ENCODE results near the gene PDLIM1. TPM values are rescaled to one million over a fixed set of nuclear protein-coding genes. Genes with fewer than 3 reads are reported as not detected.

Gene PDLIM1
- polyA plus RNA-seq, 1 donor (not counting 4 experiments of a cell fraction or from before 2014, with no cell fraction given): 298 TPM

DNA sequence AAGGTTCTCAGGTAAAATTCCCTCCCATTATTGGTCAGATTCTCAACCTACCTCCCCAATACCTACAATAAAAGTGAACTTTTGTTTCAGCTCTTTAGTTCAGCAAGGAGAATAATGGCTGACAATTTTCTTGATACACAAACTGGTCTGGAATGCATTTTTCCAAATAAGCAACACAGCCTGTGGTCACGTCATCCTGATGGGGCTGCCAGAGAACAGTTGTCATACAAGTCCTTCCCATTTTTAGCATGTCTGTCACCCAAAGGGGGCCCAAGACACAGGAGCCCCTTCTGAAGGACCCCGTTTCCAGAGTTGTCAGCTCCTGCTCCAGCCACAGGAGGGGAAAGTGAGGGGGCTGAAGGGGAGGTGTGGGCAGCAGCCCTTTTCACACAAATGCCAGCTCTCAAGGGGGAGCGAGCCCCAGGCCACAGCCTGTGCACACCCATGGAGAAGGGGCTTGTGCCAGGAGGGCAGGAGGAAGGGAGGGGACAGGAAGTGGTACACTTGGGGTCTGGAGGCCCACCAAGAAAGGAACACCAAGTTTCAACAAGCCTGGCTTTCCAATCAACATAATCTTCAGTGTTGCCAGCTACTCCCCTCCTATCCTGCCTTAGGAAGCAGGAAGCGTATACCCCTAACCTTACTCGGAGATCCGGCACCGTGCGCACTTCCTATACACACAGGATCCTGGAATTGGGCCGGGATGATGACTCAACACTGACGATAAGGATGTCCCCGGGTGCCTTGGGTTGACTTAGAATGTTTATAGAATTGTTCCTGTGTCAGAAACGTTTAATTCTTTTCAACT lies 43.4 kb upstream of the PDLIM1 start:
- FAIRE-seq (peak; percentile 69), DNase-seq (ENCODE audit: low read depth, low spot score) (peak; percentile 23)
- peak overlapping the region; percentile 68 for H3K4me2 ChIP-seq (ENCODE audit: control insufficient read depth, extremely low read depth, insufficient read depth, low read depth, low read length)
- no peak for TF ChIP-seq EZH2 (IDR thresholded peaks at IDR 0.05; ENCODE audit: low read length)
- TF ChIP-seq, protein P1, sequence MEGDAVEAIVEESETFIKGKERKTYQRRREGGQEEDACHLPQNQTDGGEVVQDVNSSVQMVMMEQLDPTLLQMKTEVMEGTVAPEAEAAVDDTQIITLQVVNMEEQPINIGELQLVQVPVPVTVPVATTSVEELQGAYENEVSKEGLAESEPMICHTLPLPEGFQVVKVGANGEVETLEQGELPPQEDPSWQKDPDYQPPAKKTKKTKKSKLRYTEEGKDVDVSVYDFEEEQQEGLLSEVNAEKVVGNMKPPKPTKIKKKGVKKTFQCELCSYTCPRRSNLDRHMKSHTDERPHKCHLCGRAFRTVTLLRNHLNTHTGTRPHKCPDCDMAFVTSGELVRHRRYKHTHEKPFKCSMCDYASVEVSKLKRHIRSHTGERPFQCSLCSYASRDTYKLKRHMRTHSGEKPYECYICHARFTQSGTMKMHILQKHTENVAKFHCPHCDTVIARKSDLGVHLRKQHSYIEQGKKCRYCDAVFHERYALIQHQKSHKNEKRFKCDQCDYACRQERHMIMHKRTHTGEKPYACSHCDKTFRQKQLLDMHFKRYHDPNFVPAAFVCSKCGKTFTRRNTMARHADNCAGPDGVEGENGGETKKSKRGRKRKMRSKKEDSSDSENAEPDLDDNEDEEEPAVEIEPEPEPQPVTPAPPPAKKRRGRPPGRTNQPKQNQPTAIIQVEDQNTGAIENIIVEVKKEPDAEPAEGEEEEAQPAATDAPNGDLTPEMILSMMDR (optimal IDR thresholded peaks at IDR 0.05 in 1 of 3, IDR thresholded peaks at IDR 0.05 in 1 of 3, conservative IDR thresholded peaks at IDR 0.05 in 1 of 3; ENCODE audit: extremely low read depth in 1 of 3, insufficient read depth in 2 of 3, low read length in 3 of 3): no peak
- no peaks in the 10 kb centered on the region for H3K27me3 ChIP-seq (ENCODE audit: control insufficient read depth, extremely low read depth, insufficient read depth, low read length)
- peaks cover 16% of the 10 kb centered on the region for H3K4me1 ChIP-seq (ENCODE audit: control insufficient read depth, extremely low read depth, insufficient read depth, low read length)
- H3K9me1 ChIP-seq (ENCODE audit: control insufficient read depth, extremely low read depth, insufficient read depth, low read length): peaks cover 2% of the 10 kb centered on the region
- no peaks in the 10 kb centered on the region for H3K9me3 ChIP-seq (ENCODE audit: control insufficient read depth, low read depth, low read length)
- H3K27ac ChIP-seq (ENCODE audit: control insufficient read depth, insufficient read depth, low read length): peak overlapping the region; percentile 50
- dilution Hi-C loops (cut with MboI; ENCODE audit: extremely low pct_ligation_motif_present, low sequenced_read_pairs): no loop called here
- H3K4me3 ChIP-seq (ENCODE audit: control insufficient read depth in 2 of 3, extremely low read depth in 1 of 3, insufficient read depth in 2 of 3, low read depth in 1 of 3, low read length in 3 of 3): no peak overlapping the region
- H3K9ac ChIP-seq (ENCODE audit: control insufficient read depth, extremely low read depth, insufficient read depth, low read length): no peak overlapping the region
- H2AFZ ChIP-seq (ENCODE audit: control insufficient read depth, low read length): peak overlapping the region; percentile 92
- no peaks in the 10 kb centered on the region for H3K79me2 ChIP-seq (ENCODE audit: control insufficient read depth, insufficient read depth, low read length)
- no peaks in the 10 kb centered on the region for H3K36me3 ChIP-seq (ENCODE audit: control insufficient read depth in 2 of 2, extremely low read depth in 1 of 2, insufficient read depth in 2 of 2, low read length in 2 of 2)
- H4K20me1 ChIP-seq (ENCODE audit: control insufficient read depth, extremely low read depth, insufficient read depth, low read length): no peaks in the 10 kb centered on the region

DNA sequence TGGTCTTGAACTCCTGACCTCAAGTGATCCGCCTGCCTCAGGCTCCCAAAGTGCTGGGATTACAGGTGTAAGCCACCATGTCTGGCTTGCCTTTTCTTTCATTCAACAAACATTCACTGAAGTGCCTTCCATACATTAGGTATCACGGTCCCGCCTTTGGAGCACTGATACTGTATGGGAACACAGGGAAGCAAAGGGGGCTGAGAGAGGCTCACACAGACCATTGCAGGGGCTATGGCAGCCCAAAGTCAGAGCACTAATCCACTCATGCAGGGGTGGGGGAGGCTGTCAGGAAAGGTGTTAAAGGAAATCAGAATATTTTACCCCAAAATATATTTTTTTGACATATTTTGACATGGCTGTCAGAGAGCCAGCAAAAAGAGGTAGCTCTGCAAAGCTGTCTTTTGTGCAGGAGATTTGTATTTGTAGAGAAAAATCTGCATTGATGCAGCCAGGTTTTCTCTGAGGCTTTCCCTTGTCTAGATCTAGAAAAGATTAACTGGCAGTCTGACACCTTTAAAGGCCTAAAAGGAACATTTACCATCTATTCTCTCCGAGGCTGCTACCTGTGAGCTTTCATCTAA lies 42.0 kb upstream of the PDLIM1 start:
- H3K27ac ChIP-seq (ENCODE audit: control insufficient read depth, insufficient read depth, low read length): no peak overlapping the region
- no peaks in the 10 kb centered on the region for H3K9me3 ChIP-seq (ENCODE audit: control insufficient read depth, low read depth, low read length)
- no peaks in the 10 kb centered on the region for H3K79me2 ChIP-seq (ENCODE audit: control insufficient read depth, insufficient read depth, low read length)
- H3K4me2 ChIP-seq (ENCODE audit: control insufficient read depth, extremely low read depth, insufficient read depth, low read depth, low read length): no peak overlapping the region
- no peaks in the 10 kb centered on the region for H3K27me3 ChIP-seq (ENCODE audit: control insufficient read depth, extremely low read depth, insufficient read depth, low read length)
- H3K9ac ChIP-seq (ENCODE audit: control insufficient read depth, extremely low read depth, insufficient read depth, low read length): no peak overlapping the region
- FAIRE-seq (no peak), DNase-seq (ENCODE audit: low read depth, low spot score) (no peak)
- H3K4me1 ChIP-seq (ENCODE audit: control insufficient read depth, extremely low read depth, insufficient read depth, low read length): peaks cover 16% of the 10 kb centered on the region
- H4K20me1 ChIP-seq (ENCODE audit: control insufficient read depth, extremely low read depth, insufficient read depth, low read length): no peaks in the 10 kb centered on the region
- TF ChIP-seq, protein P1 (optimal IDR thresholded peaks at IDR 0.05 in 1 of 3, IDR thresholded peaks at IDR 0.05 in 1 of 3, conservative IDR thresholded peaks at IDR 0.05 in 1 of 3; ENCODE audit: extremely low read depth in 1 of 3, insufficient read depth in 2 of 3, low read length in 3 of 3): no peak
- no peak for TF ChIP-seq EZH2 (IDR thresholded peaks at IDR 0.05; ENCODE audit: low read length)
- dilution Hi-C loops (cut with MboI; ENCODE audit: extremely low pct_ligation_motif_present, low sequenced_read_pairs): no loop called here
- H3K36me3 ChIP-seq (ENCODE audit: control insufficient read depth in 2 of 2, extremely low read depth in 1 of 2, insufficient read depth in 2 of 2, low read length in 2 of 2): no peaks in the 10 kb centered on the region
- no peak overlapping the region for H2AFZ ChIP-seq (ENCODE audit: control insufficient read depth, low read length)
- no peak overlapping the region for H3K4me3 ChIP-seq (ENCODE audit: control insufficient read depth in 2 of 3, extremely low read depth in 1 of 3, insufficient read depth in 2 of 3, low read depth in 1 of 3, low read length in 3 of 3)
- H3K9me1 ChIP-seq (ENCODE audit: control insufficient read depth, extremely low read depth, insufficient read depth, low read length): peaks cover 2% of the 10 kb centered on the region

Measured in keratinocyte (primary cell).